Effector memory CD4-positive, alpha-beta T cell (primary cell): ENCODE data around the gene BCS1L.

ENCODE experiments used
- DNase-seq, 3 donors: peaks; one replicate each; pipeline ENCODE4 v3.0.0-alpha.2; 2020
- H3K27ac ChIP-seq: 2 replicates; pipeline ENCODE4 v1.7.0; 2013; ENCODE audit warnings: mild to moderate bottlenecking, low read length, moderate library complexity; ENCODE audit not compliant: insufficient read depth, poor library complexity, severe bottlenecking
- H3K27me3 ChIP-seq: replicated peaks from 2 replicates; pipeline ENCODE4 v1.7.0; 2013; ENCODE audit warnings: mild to moderate bottlenecking, low read length; ENCODE audit not compliant: insufficient read depth, control insufficient read depth, poor library complexity, severe bottlenecking
- H3K36me3 ChIP-seq: 2 replicates; pipeline ENCODE4 v1.7.0; 2013; ENCODE audit warnings: mild to moderate bottlenecking, low read length, moderate library complexity; ENCODE audit not compliant: control insufficient read depth, insufficient read depth
- H3K4me1 ChIP-seq: 2 replicates; pipeline ENCODE4 v1.7.0; 2013; ENCODE audit warnings: low read length, mild to moderate bottlenecking; ENCODE audit not compliant: control insufficient read depth, insufficient read depth, poor library complexity, severe bottlenecking
- H3K4me3 ChIP-seq: 2 replicates; pipeline ENCODE4 v1.7.0; 2013; ENCODE audit warnings: low read length, low read depth, mild to moderate bottlenecking; ENCODE audit not compliant: insufficient read depth, poor library complexity, severe bottlenecking
- H3K9me3 ChIP-seq: 2 replicates; pipeline ENCODE4 v1.7.0; 2013; ENCODE audit warnings: mild to moderate bottlenecking, low read length, moderate library complexity; ENCODE audit not compliant: control insufficient read depth

BCS1L gene

GRCh38 chr2:218711550-218711929 is 52.1 kb downstream of the BCS1L start:
- Histone ChIP-seq H3K36me3 (no peaks in the 10 kb centered on the region), H3K27ac (peak overlapping the region; percentile 87), H3K9me3 (no peaks in the 10 kb centered on the region), H3K4me1 (peaks cover 3% of the 10 kb centered on the region), H3K4me3 (peak overlapping the region; percentile 71), H3K27me3 (no peaks in the 10 kb centered on the region)
- no peak for DNase-seq
